Embryonic facial prominence (tissue), 1 donor: Measurements from ENCODE around the gene ZBTB8B.
"Not testable (repeated sequence)": the region's sequence is repeated elsewhere in the genome, so short reads cannot be mapped to it uniquely, and the experiment has no call there.

ENCODE experiments used
- DNase-seq: peaks from one replicate; pipeline ENCODE4 v3.0.0-alpha.2; 2016; ENCODE audit errors: extremely low spot score

Gene ZBTB8B

DNA sequence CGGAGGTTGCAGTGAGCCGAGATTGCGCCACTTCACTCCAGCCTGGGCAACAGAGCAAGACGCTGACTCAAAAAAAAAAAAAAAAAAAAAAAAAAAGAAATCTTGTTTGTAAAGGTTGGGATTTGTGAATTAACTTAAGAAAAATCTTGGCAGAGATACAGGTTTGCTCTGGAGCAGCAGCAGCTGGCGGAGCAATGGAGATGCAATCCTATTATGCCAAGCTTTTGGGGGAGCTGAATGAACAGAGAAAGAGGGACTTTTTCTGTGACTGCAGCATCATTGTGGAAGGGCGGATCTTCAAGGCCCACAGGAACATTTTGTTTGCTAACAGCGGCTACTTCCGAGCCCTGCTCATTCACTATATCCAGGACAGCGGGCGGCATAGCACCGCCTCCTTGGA is 5.6 kb downstream of the ZBTB8B start:
- no peak for DNase-seq

DNA sequence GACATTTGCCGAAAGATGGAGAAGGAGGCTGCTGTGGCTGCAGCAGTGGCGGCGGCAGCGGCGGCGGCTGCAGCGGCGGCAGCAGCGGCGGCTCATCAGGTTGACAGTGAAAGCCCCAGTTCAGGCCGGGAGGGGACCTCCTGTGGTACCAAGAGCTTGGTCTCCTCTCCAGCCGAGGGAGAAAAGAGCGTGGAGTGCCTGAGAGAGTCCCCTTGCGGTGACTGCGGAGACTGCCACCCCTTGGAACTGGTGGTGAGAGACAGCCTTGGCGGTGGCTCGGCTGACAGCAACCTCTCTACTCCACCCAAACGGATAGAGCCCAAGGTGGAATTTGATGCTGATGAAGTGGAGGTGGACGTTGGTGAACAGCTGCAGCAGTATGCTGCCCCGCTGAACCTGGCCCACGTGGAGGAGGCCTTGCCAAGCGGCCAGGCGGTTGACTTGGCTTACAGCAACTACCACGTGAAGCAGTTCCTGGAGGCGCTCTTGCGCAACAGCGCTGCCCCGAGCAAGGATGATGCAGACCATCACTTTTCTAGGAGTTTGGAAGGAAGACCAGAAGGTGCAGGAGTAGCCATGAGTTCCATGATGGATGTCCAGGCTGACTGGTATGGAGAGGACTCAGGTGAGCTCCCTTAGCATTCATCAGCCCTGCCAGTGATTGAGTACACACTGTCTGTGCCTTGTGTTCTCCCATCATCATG is 6.3 kb downstream of the ZBTB8B start:
- no peak for DNase-seq

DNA sequence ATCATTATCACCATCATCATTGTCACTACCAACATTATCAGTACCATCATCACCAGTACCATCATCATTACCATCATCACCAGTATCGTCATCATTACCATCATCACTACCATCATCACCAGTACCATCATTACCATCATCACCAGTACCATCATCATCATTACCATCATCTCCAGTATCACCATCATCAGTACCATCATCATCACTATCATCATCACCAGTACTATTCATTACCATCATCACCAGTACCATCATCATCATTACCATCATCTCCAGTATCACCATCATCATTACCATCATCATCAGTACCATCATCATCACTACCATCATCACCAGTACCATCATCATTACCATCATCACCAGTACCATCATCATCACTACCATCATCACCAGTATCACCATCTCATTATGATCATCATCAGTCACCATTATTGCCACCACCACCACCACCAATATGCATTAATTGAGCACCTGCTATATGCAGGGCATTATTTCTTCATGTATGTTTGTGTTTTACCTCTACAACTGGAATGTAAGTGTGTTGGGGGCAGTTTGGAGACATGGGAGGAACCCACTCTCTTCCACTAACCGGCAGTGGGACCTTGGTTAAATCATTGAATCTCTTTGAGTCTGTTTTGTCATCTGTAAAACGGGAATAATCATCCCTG is 7.0 kb downstream of the ZBTB8B start:
- DNase-seq, result no peak

DNA sequence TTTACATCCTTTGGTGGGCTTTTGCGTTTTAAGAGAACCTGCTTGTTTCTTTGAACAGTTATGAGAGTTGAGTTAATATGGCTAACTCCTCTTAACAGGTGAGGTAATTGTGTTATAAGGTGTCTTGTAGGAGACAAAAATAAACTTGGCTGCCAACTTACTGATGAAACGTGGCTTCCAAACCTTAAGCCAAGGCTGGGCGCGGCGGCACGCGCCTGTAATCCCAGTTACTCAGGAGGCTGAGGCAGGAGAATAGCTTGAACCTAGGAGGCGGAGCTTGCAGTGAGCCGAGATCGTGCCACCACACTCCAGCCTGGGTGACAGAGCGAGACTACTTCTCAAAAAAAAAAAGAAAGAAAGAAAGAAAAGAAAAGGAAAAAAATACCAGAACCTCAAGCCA is 8.1 kb downstream of the ZBTB8B start:
- DNase-seq, result not testable (repeated sequence)

DNA sequence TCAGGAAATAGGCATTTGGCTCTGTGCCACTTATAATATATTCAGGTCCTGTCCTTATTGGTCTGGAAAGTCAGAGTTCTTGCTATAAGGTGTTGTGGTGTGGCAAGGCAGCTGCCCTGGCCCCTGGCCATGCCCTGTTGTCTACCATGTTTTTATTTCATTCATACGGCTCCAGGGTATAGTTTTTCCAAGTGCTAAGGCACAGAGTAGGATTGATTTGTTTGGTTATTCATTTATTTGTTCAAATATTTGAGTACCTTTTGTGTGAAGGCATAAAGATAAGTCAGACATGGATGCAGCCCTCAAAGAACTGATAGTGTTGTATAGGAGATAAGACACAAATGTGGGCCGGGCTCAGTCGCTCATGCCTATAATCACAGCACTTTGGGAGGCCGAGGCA is 10.1 kb downstream of the ZBTB8B start:
- DNase-seq, result no peak

DNA sequence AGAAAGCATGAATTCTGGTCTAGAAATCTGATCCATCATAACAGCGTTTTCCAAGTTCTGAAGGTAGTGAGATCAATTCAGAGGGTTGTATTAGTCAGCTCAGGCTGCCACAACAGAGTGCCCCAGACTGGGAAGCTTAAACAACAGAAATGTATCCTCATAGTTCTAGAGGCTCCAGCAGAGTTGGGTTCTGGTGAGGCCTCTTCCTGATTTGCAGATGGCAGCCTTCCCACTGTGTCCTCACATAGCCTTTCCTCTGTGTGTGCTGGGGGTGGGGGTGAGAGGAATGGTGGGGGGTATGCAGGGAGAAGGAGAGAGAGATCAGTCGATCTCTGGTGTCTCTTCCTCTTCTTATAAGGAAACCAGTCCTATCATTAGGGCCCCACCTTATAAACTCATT is 15.1 kb downstream of the ZBTB8B start:
- DNase-seq, result no peak

DNA sequence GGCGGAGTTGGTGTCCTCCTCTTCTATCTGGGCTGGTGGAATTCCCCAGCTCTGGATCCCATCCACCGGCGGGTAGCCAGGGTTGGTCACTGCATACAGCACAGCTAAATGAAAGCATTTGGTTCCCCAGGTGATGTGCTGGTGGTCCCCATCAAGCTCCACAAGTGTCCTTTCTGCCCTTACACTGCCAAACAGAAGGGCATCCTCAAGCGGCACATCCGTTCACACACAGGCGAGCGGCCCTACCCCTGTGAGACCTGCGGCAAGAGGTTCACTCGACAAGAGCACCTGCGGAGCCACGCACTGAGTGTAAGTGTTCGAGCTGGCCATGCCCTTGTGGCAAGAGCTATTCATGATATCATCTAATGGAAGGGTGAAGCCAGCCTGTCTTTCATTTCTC is 15.9 kb downstream of the ZBTB8B start:
- no peak for DNase-seq

DNA sequence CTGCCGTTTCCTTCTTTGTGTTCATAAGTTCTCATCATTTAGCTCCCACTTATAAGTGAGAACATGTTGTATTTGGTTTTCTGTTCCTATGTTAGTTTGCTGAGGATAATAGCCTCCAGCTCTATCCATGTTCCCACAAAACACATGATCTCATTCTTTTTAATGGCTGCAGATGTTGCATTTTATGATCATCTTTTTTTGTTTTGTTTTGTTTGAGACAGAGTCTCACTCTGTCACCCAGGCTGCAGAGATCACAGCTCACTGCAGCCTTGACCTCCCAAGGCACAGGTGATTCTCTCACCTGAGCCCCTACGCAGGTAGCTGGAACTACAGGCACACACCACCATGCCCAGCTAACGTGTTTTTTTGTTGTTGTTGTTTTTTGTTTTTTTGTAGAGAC is 16.9 kb downstream of the ZBTB8B start:
- not testable (repeated sequence) for DNase-seq

DNA sequence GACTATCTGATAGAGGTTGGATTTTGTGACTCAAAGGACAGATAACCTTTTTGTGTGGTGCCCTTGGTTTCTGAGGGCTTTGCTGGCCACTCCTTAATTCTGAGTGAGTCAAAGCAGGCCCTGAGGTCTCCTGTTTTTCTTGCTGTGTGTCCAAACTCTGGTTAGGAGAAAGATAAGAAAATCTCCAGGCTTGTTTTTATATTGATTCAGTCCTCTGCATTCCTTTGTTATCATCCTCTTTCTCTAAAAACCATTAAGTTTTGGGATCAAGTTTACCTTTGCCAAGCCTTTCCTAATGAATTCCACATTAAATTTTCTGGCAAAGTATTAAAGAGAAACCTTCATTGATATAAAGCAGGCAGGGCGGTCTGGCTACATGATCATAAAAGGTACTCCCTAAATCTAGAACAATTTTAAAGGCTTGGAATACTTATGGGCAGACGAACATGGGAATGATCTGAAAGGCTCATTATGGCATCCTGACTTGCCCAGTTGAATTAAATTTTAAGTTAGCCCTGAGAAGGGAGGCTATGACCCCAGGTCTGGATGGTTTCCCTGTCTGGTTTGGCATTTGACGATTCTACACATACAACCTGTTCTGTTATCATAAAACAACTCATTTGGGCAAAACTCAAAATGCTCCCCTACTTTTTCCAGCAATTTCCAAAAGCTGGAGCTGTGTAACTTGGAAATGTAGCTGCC is 20.8 kb downstream of the ZBTB8B start:
- no peak for DNase-seq

DNA sequence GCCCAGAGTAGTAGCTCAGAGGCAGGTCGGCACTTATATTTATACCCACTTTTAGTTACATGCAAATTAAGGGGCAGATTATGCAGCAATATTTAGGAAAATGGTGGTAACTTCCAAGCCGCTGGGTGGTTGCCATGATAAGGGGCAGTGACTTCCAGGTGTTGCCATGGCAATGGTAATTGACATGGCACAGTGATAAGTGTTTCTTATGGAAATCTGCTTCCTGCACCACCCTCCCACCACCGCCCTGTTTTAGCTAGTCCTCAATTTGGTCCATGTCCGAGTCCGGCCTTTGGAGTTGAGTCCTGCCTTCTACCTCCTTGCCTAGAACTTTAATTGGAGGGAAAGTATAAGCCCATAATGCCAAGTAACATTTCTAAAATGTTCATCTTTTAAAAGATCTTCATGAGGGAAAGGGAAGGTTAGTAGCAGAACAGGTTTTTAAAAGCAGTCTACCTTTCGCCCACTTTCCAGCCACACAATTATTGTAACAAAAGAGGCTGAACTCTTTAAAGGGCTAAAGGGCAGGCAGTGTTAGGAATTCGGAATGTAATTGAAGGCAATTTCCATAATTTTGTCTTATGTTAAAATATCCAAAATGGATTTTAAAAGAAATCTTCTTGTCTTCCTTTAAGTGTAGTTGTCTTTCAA is 21.7 kb downstream of the ZBTB8B start:
- DNase-seq, result no peak

DNA sequence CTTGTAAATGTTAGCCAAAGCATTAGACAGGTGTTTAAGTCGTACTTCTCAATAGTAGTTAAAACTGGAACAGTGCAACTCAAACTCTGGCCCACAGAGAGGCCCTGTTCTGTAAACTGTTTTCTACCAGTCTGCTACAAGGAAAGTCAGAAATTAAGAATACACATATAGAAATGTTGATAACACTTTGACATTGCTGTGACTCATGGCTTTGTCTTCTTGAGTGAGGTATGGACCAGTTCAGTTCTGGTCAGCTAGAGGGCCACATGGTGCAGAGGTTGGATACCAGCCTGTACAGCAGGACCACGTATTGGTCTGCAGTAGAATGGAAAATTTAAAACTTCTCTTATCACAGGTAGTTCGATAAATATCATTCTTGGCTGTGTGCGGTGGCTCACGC is 22.3 kb downstream of the ZBTB8B start:
- DNase-seq, result no peak

DNA sequence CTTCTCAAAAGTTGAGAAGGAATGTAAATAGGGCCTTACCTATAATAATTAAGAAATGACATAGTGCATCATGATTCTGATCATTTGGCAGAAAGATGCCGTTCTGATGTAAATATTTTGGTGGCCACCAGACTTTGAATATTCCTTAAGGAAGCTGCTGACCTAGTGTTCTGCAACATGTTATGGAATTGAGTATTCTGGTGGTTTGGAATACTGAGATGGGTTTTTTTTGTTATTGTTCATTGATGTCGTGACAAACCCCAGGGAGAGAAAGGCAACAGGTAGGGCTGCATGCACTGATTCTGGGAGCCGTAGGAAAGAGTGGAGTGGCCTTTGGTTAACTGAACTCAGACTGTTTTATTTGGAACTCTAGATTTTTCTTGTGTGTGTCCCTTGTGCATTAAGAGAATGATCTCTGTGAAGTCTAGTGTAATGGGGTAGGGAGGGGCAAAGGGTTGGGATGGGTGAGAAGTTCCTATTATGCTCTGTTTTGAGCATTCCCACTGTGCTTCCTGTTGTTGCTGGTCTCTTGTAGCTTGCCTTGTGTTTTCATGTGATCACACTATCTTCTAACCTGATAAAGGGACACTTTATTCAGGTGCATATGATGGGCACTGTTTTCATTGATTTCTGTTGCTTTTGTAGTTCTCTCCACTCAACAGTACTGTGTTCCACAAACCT is 25.0 kb downstream of the ZBTB8B start:
- no peak for DNase-seq

DNA sequence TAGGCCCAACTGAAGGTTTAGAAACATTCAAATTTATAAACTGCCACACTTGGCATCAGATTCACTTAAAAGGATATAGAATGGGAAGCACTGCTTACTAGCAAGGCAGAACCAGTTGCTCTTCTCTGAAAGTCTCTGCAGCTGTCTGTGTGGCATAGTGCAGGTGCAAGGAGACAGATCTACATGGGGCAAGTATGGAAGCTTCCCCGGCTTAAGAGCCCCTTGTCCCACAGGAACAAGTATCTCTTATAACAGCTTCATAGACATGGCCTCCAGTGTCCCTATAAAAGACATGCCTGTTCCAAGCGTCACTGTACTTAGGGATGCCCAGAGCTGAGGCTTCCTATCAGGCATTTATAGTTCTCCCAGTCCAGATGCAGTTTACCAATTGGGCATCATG is 26.5 kb downstream of the ZBTB8B start:
- no peak for DNase-seq

DNA sequence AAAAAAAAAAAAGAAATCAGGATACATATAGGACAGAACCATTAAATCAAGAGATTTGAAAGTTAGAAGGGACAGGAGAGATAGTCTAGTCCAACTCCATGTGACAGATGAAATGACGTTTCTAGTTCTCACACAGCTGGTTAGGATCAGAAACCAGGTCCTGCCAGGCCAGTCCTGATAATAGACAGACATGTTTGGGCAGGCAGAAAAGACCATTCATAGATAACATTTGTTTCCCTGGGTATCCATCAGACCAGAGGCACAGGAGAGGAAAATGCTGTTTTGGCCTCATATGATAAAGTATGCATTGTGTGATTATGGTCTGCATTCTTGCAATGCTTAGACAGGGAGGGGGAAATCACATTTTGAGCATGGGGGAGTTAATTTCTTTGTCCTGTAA is 29.3 kb downstream of the ZBTB8B start:
- no peak for DNase-seq

DNA sequence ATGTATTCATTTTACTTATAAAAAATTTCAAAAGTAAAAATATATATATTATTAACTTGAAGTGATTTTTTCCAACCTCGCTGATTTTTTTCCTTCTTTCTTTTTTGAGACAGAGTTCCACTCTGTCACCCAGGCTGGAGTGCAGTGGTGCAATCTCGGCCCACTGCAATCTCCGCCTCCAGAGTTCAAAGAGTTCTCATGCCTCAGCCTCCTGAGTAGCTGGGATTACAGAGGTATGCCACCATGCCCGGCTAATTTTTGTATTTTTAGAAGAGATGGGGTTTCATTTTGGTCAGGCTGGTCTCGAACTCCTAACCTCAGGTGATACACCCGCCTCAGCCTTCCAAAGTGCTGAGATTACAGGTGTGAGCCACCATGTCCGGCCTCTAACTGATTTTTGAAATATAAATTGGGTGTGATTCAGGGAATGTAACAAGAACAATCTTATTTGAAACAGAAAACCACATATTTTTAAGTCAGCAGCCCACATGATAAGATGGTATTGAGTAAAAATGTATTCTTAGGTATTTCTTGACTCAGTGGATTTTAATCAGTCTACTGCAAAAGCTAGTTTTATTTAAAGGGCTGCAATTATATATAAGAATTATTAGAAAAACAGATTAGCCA is 30.0 kb downstream of the ZBTB8B start:
- no peak for DNase-seq

DNA sequence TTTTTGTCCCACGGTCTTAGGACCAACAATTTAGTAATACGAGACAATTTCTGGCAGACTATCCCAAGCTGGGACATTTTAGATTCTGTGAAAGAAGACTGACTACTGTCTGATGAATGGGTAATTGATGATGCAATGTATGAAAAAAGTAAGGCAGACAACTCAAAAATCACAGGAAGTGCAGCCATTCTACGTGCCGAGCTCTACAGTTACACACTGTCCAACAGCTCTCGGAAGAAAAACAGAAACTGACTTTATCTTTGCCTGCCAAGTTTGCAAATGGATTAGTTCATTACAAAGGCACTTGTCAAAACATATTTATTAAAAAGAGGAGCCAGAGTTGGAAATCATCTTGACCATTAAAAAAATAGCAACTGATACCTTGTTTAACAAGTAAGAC is 31.3 kb downstream of the ZBTB8B start:
- DNase-seq, result no peak

DNA sequence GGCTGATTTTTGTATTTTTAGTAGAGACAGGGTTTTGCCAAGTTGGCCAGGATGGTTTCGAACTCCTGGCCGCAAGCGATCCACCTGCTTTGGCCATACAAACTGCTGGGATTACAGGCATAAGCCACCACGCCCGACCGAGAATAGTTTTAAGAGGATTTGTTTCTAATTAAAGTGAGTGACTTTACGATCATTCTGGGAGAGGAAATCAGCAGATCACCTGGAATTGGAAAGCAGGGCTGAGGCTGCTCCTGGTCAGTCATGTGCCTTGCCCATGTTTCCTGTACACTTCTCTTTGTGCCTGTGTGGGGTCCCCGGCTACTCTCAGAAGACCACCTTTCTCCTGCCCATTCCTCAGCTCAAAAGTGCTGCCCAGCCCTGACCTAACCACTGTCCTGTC is 33.9 kb downstream of the ZBTB8B start:
- no peak for DNase-seq

DNA sequence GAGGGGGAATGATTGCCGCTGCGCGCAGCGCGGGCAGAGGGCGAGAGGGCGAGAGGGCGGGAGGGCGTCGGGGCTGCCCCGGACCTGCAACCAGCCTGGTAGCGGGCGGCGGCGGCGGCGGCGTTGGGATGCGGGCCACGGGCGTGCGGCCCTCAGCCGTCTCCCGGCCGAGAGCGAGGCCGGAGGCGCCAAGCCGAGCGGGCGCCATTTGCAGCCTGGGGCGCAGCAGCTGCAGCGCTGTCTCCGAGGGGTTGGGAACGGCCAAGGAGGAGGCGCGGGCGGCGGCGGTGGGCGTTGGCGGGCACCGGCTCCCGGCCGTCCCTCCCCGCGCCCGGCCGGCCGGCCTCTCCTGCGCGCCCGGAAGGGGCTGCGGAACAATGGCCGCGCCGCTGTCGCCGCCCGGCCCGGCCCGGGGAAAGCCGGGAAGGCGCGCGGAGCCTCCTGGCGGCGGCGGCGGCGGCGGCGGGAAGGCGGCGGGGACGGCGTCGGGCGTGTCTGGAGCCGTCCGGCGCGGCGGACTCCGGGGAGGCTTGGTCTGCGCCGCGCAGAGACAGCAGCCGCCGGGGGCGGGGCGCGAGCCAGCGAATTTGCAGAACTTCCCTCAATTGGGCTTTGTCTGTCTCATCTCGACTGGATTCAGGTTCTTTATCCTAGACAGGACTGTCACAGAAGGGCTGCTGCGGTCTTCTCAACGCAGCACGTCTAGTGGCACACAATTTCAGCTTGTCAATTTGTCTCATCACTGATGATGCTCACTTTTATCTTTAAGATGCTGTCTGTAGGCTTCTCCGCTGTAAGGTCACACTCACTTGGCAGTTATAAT is 35.7 kb downstream of the ZBTB8B start:
- DNase-seq, result no peak

DNA sequence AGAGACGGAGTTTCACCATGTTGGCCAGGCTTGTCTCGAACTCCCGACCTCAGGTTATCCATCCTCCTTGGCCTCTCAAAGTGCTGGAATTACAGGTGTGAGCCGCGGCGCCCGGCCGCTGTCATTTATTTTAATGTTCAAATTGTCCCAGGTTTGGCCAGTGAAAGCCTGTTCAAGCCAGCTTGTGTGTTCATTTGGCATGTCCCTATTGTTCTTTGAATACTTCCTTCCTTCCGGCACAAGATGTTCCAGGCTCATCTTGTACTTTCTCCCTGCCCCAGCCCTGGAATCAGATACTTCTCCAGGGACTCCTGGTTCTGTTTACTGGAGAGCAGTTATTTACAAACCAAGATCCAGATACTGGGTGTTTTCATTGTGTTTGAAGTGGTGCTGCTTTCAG is 37.0 kb downstream of the ZBTB8B start:
- no peak for DNase-seq

DNA sequence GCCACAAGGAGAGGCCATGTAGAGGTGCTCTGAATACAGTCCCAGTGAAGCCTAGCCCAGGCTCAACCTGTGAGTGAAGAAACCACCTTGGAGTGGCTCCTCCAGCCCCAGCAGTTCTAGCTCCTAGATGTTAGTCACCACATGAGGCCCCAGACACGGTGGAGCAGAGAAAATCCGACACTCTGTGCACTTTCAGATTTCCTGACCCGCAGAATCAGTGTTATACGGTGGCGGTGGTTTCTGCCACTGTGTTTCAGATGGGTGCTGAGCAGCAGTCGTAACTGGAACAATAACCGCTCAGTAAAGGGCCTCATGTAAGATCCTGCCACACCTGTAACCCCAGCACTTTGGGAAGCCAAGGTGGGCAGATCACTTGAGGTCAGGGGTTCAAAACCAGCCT is 38.3 kb downstream of the ZBTB8B start:
- no peak for DNase-seq

DNA sequence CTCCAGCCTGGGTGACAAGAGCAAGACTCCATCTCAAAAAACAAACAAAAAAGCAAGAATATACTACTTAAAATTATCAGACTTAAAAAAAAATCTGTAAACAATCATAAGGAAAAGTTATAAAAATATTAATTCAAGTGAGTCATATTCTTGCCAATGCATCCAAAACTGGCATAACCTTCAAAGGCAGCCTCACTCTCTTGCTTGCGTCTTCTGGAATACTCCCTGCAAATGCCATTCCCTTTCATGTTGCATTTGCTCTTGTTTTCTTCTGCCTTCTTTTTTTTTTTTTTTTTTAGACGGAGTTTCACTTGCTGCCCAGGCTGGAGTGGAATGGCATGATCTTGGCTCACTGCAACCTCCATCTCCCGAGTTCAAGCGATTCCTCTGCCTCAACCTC is 42.1 kb downstream of the ZBTB8B start:
- no peak for DNase-seq
